ENCODE measurements around the gene VPS51.

Gene VPS51

DNA sequence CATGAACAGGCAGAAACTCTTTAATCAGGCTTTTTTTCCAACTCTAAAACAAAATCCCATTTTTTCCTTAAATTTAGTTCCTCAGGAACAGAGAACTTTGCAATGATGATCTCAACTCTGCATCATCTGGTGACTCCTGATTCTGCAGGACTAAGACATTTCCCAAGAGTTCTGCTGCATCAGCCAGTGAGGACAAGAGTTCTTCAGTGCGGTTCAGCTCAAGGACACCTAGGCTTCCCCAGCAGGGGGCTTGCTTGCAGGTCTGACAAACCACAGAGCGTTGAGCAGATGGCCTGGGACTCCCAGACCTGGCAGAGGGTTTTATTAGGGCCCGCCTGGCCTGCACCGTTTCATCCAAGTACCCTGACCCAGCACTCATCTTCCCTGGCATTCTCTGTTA lies 18.6 kb upstream of the VPS51 start:
- DNase-seq, result no peak

DNA sequence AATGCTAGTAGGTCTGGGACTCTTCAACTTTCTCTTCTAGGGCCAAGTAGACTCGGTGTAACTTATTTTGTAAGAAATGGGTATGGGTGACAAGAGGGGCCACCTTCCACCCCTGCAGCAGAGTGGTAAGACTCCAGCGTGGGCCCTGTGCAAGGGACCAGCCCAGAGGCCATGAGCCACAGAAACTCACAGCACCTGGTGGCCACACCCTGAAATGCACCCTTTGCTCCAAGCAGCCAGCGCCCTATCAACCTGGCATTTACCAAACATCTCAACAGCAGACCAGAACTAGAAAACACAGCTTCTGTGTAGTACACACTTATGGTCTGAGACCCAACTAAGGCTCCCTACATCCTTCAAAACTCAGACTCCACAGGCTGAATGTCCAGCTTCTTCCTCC lies 17.9 kb upstream of the VPS51 start:
- DNase-seq, result peak; percentile 68

DNA sequence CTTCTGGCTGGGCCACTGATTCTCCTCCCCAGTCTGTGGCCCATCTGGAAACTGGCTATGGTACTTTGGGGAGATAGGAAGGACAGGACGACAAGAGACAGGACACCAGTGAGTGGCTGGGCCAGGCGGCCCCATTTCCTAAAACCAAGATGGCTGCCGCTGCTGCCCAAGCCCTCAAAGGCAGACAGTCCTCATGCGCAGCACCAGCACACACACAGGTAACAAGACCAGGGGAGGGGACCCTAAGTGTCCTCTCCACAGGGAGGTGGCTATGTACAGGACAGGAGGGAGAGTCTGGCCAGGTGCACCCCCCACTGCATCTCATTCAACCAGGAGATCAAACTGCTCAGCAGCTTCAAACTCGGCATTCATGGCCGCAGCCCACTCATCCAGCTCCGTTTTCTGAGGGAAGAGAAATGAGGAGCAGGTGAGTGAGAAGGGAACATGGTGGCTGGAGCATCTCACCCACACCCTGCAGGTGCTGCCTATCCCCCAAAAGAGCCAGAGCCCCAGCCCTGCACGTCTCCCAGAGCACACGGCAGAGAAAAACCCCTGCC lies 17.1 kb upstream of the VPS51 start:
- no peak for DNase-seq

DNA sequence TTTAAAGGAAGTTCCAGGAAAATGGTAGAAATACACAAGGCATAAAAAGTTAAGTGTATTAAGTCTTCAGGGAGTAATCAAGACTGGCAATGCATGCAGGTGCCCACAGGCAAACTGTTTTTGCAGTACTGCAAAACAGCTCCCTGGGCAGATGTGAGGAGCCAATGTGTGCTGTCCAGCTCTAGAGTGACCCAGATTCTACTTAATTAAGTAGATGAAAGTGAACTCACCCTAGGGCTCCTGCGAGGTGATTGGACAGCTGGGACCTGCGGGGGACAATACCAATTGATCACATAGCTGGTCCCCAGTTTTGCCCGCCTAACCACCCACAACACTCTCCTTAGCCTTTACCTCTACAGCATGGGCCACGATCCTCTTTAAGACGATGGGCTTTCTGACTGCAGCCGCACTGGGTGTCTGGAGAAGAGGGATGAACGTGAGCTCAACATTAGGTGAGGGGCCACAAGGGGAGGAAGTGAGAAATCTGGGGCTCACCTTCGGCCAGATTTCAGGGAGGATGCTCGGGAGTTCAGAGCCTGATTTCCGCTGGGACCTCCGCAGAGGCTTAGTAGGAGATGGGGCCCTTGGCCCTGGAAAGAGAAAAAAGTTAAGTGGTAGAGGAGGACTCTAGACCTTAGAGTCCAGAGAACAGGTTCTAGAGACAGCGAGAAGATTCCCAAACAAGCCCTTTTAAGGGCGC lies 12.7 kb upstream of the VPS51 start:
- DNase-seq, result no peak

DNA sequence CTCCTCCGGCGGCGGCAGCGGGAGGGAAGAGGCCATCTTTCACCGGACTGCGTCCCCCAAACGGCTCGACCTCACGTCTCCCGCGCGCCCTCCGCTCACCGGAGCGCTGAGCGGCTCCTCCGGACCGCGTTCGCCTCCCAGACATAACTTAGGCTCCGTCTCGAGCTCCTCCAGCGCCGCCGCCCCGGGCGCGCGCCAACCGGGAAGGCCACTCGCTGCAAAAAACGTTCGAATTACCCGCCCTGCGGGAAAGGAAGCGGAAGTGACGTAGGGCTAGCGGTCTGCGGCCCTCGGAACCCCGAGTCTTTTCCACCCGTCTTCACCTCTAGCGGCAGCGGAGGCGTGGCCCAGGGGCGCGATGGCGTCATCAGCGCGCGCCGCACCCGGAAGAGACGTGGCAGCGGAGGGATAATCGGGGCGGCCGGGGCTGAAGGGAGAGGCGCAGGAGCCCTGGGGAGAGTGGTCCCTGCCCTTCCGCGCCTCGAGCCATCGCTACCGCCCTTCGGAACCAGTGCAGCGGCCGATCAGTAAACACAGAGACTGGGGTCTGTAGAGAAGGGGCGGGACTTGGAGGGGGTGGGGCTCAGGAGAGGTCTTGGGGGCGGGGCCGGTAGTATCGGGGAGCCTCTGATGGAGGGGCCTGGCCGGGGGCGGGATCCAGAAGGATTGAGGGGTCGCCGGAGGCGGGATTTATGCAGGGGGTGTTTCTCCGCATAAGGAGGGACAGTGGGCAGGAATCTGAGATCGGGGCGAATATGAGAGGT lies 12.0 kb upstream of the VPS51 start, which contains the start of the genes CDCA5 and ZFPL1:
Gene CDCA5, minus strand, starts transcription at position 207 of the 764 bp plus-strand sequence. Its CDS starts 62 bp downstream, at position 145.
Gene ZFPL1, plus strand, starts transcription at position 389 of the 764 bp plus-strand sequence. CDS start 477 bp downstream, outside the sequence.
- DNase-seq, result peak; percentile 93

DNA sequence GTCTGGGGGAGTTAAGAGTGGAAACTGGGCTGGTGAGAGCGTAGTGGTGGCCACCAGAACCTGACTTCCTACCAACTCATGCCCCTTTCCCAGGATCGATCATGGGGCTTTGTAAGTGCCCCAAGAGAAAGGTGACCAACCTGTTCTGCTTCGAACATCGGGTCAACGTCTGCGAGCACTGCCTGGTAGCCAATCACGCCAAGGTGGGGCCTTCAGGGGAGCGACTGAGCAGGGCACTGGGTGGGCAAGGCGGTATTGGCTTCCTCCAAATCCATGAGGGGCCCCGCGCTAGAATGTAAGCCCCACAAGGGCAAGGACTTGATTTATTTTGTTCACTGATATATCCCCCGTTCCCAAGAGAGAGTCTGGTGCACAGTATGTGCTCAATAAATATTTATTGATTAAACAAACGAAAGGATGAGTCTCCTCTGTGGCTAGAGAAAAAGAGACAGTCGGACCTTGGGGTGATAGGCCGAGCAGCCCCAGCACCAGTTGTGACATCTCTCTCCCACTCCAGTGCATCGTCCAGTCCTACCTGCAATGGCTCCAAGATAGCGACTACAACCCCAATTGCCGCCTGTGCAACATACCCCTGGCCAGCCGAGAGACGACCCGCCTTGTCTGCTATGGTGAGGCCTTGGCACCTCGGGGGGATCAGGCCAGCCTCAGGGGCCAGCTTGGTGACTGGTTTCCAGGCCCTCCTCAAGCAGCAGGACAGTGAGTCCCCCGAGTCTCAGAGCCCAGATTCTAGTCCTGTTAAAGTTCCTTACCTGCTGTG lies 11.2 kb upstream of the VPS51 start:
- no peak for DNase-seq

DNA sequence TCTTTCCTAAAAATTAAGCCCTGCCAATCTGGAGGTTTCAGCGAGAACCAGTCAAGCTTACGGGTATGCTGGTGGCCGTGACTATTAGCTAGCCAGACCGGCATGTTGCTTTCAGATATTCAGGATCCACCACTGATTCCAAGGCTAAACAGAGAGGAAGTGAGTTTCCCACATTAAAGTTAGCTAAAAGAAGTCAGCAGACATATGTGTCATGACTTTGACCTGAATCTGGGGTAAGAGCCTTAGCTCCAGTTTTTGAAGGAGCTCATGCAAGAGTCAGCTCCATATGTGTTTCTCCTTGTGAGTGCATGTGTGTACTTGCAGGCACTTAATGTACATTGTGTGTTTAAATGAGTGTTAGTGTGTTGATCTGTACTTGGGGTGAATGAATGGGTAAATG lies 10.6 kb upstream of the VPS51 start:
- no peak for DNase-seq

DNA sequence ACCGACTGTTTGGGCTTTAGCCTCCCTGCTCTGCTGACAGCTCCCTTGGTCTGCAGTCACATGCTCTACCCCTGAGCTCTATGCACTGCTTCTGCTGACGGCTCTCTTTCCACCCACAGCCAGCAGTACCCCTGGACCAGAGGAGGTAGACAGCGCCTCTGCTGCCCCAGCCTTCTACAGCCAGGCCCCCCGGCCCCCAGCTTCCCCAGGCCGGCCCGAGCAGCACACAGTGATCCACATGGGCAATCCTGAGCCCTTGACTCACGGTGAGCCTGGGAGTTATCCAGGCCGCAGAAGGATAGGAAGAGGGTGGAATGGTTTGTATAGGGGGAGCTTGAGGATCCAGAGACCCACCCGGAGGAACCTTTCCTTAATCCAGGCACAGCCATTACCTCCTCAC lies 9.2 kb upstream of the VPS51 start:
- no peak for DNase-seq

DNA sequence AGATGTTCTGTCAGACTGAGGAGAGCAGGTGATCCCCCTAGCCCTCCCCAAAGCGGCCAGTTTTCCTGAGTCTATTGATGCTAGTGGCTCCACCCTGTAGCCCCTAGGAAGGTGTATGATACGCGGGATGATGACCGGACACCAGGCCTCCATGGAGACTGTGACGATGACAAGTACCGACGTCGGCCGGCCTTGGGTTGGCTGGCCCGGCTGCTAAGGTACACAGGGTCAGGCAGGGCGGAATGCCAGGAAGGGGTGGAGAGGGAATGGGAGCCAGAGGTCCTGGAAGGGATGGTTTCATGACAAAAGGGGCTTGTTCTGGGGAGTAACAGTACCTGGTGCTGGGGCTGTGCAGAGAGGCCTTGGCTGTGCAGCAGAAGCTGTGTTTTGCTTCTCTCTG lies 8.8 kb upstream of the VPS51 start:
- DNase-seq, result no peak

DNA sequence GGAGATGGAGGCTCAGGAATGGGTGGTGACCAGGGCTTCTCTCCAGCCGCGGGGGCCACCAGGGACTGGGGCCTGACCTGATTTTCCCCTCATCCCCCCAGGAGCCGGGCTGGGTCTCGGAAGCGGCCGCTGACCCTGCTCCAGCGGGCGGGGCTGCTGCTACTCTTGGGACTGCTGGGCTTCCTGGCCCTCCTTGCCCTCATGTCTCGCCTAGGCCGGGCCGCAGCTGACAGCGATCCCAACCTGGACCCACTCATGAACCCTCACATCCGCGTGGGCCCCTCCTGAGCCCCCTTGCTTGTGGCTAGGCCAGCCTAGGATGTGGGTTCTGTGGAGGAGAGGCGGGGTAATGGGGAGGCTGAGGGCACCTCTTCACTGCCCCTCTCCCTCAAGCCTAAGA lies 8.2 kb upstream of the VPS51 start:
- no peak for DNase-seq

DNA sequence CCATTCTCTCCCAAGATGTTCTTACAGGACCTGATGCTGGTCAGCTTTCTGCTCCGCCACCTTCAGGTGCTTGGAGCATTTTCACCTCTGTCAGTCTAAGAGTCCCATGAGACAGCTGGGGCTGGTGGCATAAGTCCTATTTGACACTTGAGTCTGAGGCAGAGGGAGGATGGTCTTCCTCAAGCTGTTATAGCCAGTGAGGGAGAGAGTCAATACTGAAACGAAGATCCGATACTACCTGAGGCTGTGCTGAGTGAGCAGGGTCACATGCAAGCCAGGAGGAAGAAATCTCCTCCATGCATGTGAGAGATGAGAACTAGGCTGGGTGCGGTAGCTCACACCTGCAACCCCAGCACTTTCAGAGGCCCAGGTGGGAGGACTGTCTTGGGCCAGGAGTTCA lies 6.4 kb upstream of the VPS51 start:
- no peak for DNase-seq

DNA sequence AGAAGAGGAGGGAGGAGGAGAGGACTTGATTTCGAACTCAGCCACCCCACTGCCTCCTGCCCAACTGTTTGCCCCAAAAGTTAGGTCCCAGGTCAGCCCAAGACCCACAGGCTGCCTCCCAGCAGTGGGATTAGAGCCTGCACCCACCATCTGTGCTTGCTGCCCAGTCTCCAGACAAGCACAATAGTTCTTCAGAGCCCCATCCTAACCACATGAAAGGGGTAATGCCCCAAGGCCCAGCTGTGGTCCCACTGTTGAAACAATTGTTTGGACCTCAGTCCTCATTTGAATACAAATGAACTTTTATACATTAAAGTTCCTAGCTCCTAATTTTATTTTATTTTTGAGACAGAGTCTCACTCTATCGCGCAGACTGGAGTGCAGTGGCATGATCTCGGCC lies 5.4 kb upstream of the VPS51 start:
- no peak for DNase-seq

DNA sequence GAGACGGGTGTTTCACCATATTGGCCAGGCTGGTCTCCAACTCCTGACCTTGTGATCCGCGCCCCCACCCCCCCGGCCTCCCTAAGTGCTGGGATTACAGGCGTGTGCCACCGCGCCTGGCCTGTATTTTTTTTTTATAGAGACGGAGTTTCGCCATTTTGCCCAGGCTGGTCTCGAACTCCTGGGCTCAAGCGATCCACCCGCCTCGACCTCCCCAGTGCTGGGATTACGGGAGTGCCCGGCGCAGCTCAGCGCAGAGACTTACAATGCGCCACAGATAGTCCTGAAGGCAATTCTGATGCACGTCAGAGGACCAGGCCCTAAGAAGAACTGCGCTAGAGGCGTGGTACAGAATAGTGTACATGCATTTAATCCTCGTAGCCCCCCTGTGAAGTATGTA lies 587 bp upstream of the VPS51 start:
- no peak for DNase-seq

DNA sequence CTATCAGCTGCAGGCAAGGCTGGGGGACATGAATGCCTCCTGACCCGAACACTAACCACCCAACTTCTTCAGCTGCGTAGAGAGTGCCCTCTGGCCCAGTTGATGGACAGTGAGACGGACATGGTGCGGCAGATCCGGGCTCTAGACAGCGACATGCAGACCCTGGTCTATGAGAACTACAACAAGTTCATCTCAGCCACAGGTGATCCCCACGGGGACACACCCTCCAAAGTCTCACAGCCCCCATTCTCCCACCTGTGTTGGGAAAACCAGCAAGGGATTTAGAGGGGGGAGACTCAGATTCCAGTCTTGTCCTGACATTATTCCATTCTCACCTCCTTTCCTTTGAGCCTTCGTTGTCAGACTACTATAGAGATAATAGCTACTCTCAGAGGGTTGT lies 912 bp downstream of the VPS51 start:
- DNase-seq, result no peak

DNA sequence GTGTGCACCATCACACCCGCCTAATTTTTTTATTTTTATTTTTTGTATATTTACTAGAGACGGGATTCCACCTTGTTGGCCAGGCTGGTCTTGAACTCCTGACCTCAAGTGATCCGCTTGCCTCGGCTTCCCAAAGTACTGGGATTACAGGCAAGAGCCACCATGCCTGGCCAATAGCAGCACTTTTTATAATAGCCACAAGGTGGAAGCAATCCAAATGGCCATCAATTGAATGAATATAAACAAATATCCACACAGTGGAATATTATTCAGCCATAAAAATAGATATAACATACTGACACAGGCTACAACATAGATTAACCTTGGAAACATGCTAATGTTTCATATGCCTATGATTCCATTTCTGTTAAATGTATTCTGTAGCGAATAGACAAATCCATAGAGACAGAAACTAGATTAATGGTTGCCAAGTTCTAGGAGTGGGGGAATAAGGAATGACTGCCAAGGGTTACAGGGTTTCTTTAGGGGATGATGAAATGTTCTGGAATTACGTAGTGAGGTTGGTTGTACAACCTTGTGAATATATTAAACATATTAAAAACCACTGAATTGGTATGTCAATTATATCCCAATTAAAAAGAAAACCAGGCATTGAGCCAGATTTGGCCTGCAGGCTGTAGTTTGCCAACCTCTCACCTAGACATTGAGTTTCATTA lies 4.8 kb downstream of the VPS51 start:
- DNase-seq, result no peak

DNA sequence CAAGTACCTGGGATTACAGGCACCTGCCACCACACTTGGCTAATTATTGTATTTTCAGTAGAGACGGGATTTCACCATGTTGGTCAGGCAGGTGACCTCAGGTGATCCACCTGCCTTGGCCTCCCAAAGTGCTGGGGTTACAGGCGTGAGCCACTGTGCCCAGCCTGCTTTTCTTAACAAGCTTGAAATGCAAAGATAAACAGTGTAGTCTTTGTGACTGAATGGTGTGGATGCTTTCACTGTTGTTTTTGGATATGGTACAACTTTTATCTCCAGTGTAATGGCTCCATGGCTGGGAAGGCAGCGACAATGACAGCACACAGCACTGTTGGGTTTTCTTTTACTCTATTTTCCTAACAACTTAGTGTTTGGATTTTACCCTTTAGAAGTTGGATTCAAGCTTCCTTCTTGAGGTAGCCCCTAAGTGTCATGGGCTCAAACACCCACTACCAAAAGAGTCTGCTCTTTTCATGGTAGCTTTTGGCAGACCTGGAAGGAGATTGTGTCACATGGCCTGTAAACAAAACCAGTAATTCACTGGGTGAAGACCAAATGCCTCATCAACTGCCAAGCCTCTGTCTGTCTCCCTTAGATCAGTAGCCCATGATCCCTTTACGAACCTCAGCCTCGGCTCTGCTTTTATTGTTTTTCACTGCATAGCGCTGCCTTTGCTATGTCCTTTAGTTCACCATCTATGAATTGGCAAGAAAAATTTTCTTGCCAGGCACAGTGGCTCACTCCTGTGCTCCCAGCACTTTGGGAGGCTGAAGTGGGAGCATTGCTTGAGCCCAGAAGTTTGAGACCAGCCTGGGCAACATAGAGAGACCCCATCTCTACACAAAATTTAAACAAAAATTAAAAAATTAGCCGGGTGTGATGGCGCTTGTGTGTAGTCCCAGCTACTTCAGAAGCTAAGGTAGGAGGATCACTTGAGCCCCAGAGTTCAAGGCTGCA lies 6.4 kb downstream of the VPS51 start:
- no peak for DNase-seq

DNA sequence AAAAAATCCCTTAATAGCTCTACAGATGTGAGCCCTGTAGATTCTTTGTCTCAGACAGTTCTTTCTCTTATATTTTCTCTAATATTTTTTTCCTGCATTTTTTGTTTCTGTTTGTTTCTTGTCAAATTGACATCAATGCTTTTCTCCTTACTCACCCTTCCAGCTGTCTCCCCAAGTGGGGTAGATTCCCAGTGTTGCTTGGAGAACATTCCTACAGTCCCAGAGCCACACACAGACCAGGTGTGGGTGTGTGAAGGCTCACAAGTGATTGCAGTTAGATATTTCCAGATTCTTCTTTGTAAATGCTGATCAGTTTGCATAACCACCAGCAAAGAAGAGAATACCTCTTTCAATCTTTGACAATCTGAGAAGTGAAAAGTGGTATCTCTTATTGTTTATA lies 7.5 kb downstream of the VPS51 start:
- DNase-seq, result no peak

DNA sequence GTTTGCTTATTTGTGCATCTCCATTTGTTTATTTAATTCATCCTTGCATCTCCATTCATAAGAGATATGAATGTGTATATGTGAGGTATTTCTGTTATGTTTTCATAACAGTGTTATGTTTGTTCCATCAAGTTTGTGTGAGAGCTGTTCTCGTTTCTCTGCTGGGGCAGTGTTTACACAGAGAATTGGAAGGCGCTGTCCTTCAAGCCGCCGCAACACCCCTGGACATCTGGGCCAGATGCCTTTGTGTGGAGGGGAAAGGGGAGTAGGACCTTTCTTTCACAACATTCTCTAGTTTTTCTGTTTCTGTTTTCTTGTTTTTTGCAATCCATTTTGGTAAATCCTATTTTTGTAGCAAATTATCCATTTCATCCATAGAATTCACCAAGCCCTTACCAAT lies 8.6 kb downstream of the VPS51 start:
- DNase-seq, result no peak

DNA sequence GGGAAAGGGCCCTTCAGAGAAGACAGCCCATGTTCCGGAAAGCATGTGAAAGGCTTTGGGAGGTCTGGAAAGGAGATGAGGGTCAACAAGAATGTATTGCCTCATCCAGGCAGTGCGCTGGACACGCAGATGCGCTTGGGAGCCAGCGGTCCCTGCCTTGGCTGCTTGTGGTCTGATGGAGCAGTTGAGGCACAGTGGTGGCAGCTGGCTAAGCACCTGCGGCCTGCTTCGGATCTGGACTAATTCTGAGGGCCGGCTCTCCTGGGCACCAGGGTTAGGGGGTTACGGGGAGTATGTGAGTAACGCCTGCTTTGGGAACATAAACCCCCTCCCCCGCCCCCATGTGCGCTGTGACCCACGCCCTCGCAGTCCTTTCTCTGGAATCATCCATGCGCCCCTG lies 11.1 kb downstream of the VPS51 start:
- DNase-seq, result no peak

DNA sequence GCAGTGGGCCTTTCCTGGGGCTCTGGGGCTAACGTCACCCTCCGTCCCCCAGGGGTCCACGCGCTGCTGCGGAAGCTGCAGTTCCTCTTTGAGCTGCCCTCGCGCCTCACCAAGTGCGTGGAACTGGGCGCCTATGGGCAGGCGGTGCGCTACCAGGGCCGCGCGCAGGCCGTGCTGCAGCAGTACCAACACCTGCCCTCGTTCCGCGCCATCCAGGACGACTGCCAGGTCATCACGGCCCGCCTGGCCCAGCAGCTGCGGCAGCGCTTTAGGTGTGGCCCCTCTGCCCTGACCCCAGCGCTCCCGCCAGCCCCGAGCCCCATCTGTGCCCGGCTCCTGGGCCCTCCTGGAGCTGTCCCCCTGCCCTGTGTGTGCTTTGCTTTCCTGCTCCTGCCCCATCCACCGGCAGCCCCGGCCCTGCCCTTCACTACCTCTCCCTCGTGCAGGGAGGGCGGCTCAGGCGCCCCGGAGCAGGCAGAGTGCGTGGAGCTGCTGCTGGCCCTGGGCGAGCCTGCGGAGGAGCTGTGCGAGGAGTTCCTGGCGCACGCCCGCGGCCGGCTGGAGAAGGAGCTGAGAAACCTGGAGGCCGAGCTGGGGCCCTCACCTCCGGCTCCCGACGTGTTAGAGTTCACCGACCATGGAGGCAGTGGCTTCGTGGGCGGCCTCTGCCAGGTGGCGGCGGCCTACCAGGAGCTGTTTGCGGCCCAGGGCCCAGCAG lies 11.9 kb downstream of the VPS51 start:
- DNase-seq, result no peak

Data from activated T-cell treated with anti-CD3 and anti-CD28 coated beads for 4 hours (primary cell).